Measurements from ENCODE around the gene TPCN2. TPM values are rescaled to one million over a fixed set of nuclear protein-coding genes. Genes with fewer than 3 reads are reported as not detected.

TPCN2 gene
- total RNA-seq, 1 donor from 2014 or later = 6.8 TPM

- Histone ChIP-seq H3K4me3 (ENCODE audit: low read length in 3 of 3) (no peak overlapping the region), H3K36me3 (ENCODE audit: control insufficient read depth in 3 of 3, insufficient read depth in 3 of 3, low read length in 3 of 3) (peaks cover 0 to 17% (median 10%) of the 10 kb centered on the region in 3 donors), H3K9me3 (ENCODE audit: control insufficient read depth in 3 of 3, low read length in 3 of 3) (no peaks in the 10 kb centered on the region), H3K9ac (ENCODE audit: low read depth in 1 of 3, low read length in 3 of 3) (no peak overlapping the region), H3K4me1 (ENCODE audit: control insufficient read depth in 3 of 3, insufficient read depth in 3 of 3, low read length in 3 of 3) (peaks cover 0 to under 1% (median 0%) of the 10 kb centered on the region in 3 donors), H3K27me3 (ENCODE audit: control insufficient read depth in 3 of 3, insufficient read depth in 3 of 3, low read length in 3 of 3) (peaks cover 5 to 13% (median 11%) of the 10 kb centered on the region in 3 donors), H3K27ac (ENCODE audit: low read depth, low read length) (no peak overlapping the region)
These were observed 47.7 kb downstream of the TPCN2 start for GRCh38 chr11:69096473-69096872.

GRCh38 chr11:69097263-69097662 is 48.5 kb downstream of the TPCN2 start:
- Histone ChIP-seq H3K27me3 (ENCODE audit: control insufficient read depth in 3 of 3, insufficient read depth in 3 of 3, low read length in 3 of 3) (peaks cover 5 to 21% (median 18%) of the 10 kb centered on the region in 3 donors), H3K4me1 (ENCODE audit: control insufficient read depth in 3 of 3, insufficient read depth in 3 of 3, low read length in 3 of 3) (peaks cover 0 to 3% (median 0%) of the 10 kb centered on the region in 3 donors), H3K36me3 (ENCODE audit: control insufficient read depth in 3 of 3, insufficient read depth in 3 of 3, low read length in 3 of 3) (peaks cover 0 to 11% (median 8%) of the 10 kb centered on the region in 3 donors), H3K4me3 (ENCODE audit: low read length in 3 of 3) (no peak overlapping the region), H3K9me3 (ENCODE audit: control insufficient read depth in 3 of 3, low read length in 3 of 3) (no peaks in the 10 kb centered on the region), H3K27ac (ENCODE audit: low read depth, low read length) (no peak overlapping the region), H3K9ac (ENCODE audit: low read depth in 1 of 3, low read length in 3 of 3) (no peak overlapping the region)

GRCh38 chr11:69099180-69099579 is 50.4 kb downstream of the TPCN2 start:
- H3K9ac ChIP-seq (ENCODE audit: low read depth in 1 of 3, low read length in 3 of 3) = no peak overlapping the region
- H3K4me3 ChIP-seq (ENCODE audit: low read length in 3 of 3) = no peak overlapping the region
- peaks cover 0 to 3% (median 0%) of the 10 kb centered on the region in 3 donors for H3K4me1 ChIP-seq (ENCODE audit: control insufficient read depth in 3 of 3, insufficient read depth in 3 of 3, low read length in 3 of 3)
- H3K9me3 ChIP-seq (ENCODE audit: control insufficient read depth in 3 of 3, low read length in 3 of 3) = no peaks in the 10 kb centered on the region
- no peak overlapping the region for H3K27ac ChIP-seq (ENCODE audit: low read depth, low read length)
- peaks cover 19 to 35% (median 31%) of the 10 kb centered on the region in 3 donors for H3K27me3 ChIP-seq (ENCODE audit: control insufficient read depth in 3 of 3, insufficient read depth in 3 of 3, low read length in 3 of 3)
- peaks cover 0 to 4% (median 0%) of the 10 kb centered on the region in 3 donors for H3K36me3 ChIP-seq (ENCODE audit: control insufficient read depth in 3 of 3, insufficient read depth in 3 of 3, low read length in 3 of 3)

- Histone ChIP-seq H3K27ac (ENCODE audit: low read depth, low read length) (no peak overlapping the region), H3K9me3 (ENCODE audit: control insufficient read depth in 3 of 3, low read length in 3 of 3) (no peaks in the 10 kb centered on the region), H3K4me1 (ENCODE audit: control insufficient read depth in 3 of 3, insufficient read depth in 3 of 3, low read length in 3 of 3) (peaks cover 0 to 5% (median 0%) of the 10 kb centered on the region in 3 donors), H3K9ac (ENCODE audit: low read depth in 1 of 3, low read length in 3 of 3) (no peak overlapping the region), H3K27me3 (ENCODE audit: control insufficient read depth in 3 of 3, insufficient read depth in 3 of 3, low read length in 3 of 3) (peaks cover 20 to 37% (median 35%) of the 10 kb centered on the region in 3 donors), H3K4me3 (ENCODE audit: low read length in 3 of 3) (no peak overlapping the region), H3K36me3 (ENCODE audit: control insufficient read depth in 3 of 3, insufficient read depth in 3 of 3, low read length in 3 of 3) (peaks cover 0 to 4% (median 0%) of the 10 kb centered on the region in 3 donors)
These were observed 51.9 kb downstream of the TPCN2 start for GRCh38 chr11:69100454-69101114.

DNA sequence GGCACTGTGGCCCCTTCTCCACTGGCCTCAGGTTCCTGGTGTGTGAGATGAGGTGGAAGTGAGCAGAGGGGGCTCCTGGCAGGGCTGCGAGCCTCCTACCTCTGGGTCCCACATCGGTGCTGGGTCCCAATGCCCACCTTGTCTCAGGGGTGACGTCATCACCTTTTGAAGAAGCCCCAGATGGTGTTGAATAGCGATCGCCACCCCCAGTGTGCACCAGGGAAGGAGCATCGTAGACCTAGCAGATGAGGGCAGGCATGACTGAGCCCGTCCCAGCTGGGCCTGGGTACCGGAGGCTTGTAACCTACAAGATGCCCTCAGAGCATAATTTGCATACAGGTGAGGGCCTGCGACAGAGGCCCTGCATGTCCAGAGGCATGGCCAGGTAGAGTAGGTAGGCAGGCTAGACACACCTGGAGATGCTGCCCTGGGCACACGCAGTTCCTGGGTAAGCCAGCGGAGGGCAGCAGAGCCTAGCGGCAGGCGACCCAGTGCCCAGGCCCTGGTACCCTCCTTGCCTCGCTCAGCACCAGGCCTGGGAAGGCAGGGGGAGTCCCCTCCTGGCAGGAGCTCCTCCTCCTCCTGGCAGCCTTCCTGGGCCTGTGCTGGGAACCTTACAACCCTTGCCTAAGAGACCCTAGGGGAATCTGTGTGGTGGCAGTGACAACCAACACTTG is 52.5 kb downstream of the TPCN2 start:
- Histone ChIP-seq H3K36me3 (ENCODE audit: control insufficient read depth in 3 of 3, insufficient read depth in 3 of 3, low read length in 3 of 3) (peaks cover 0 to 4% (median 0%) of the 10 kb centered on the region in 3 donors), H3K27ac (ENCODE audit: low read depth, low read length) (no peak overlapping the region), H3K27me3 (ENCODE audit: control insufficient read depth in 3 of 3, insufficient read depth in 3 of 3, low read length in 3 of 3) (peaks cover 20 to 37% (median 37%) of the 10 kb centered on the region in 3 donors), H3K4me3 (ENCODE audit: low read length in 3 of 3) (no peak overlapping the region), H3K9ac (ENCODE audit: low read depth in 1 of 3, low read length in 3 of 3) (no peak overlapping the region), H3K9me3 (ENCODE audit: control insufficient read depth in 3 of 3, low read length in 3 of 3) (no peaks in the 10 kb centered on the region), H3K4me1 (ENCODE audit: control insufficient read depth in 3 of 3, insufficient read depth in 3 of 3, low read length in 3 of 3) (peaks cover 0 to 5% (median 0%) of the 10 kb centered on the region in 3 donors)

- Histone ChIP-seq H3K36me3 (ENCODE audit: control insufficient read depth in 3 of 3, insufficient read depth in 3 of 3, low read length in 3 of 3) (no peaks in the 10 kb centered on the region), H3K4me3 (ENCODE audit: low read length in 3 of 3) (no peak overlapping the region), H3K4me1 (ENCODE audit: control insufficient read depth in 3 of 3, insufficient read depth in 3 of 3, low read length in 3 of 3) (peaks cover 0 to 5% (median 0%) of the 10 kb centered on the region in 3 donors), H3K27me3 (ENCODE audit: control insufficient read depth in 3 of 3, insufficient read depth in 3 of 3, low read length in 3 of 3) (peaks cover 20 to 42% (median 41%) of the 10 kb centered on the region in 3 donors), H3K9ac (ENCODE audit: low read depth in 1 of 3, low read length in 3 of 3) (no peak overlapping the region), H3K9me3 (ENCODE audit: control insufficient read depth in 3 of 3, low read length in 3 of 3) (no peaks in the 10 kb centered on the region), H3K27ac (ENCODE audit: low read depth, low read length) (no peak overlapping the region)
These were observed 53.3 kb downstream of the TPCN2 start for GRCh38 chr11:69101792-69102695.

DNA sequence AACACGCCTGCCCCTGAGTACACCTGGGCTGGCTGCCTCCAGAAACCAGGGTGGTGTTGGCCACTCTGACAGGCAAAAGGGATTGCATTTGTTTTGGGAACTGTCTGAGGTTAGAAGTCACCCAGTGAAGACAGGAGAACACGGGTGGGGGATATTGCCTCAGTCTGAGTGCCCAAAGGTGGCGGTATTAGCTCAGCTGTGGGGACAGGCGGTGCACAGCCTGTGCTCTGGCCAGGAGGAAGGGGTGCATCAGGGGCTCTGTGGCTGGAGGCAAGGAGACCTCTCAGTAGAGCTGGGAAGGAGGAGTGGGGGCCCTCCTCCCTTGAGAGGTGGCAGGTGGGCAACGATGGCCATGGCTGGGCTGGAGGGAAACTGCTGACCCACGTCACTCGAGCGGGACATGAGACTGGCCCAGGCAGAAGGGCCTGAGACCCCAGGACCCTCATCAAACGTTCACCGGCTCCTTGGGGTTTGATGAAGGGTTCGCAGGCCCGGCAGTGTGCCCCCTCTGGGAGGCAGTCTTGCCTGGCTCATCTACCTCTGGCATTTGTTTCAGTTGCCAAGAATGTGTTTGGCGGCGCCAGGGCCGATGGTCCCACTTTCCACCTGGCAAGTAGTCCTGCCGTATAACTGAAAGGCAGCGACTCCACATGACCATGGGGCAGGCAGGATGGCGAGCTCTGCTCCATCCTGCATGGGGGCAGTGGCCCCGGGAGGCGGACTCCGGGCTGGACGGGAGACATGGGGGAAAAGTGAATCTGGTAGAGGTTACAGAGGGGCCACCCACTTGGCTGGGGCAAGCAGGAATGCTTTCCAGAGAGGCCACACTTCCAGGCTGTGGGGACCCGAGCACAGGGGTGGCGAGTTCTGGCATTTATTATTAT is 54.2 kb downstream of the TPCN2 start:
- Histone ChIP-seq H3K4me3 (ENCODE audit: low read length in 3 of 3) (no peak overlapping the region), H3K27me3 (ENCODE audit: control insufficient read depth in 3 of 3, insufficient read depth in 3 of 3, low read length in 3 of 3) (peaks cover 20 to 48% (median 47%) of the 10 kb centered on the region in 3 donors), H3K27ac (ENCODE audit: low read depth, low read length) (no peak overlapping the region), H3K9me3 (ENCODE audit: control insufficient read depth in 3 of 3, low read length in 3 of 3) (no peaks in the 10 kb centered on the region), H3K9ac (ENCODE audit: low read depth in 1 of 3, low read length in 3 of 3) (no peak overlapping the region), H3K4me1 (ENCODE audit: control insufficient read depth in 3 of 3, insufficient read depth in 3 of 3, low read length in 3 of 3) (peaks cover 0 to 5% (median 0%) of the 10 kb centered on the region in 3 donors), H3K36me3 (ENCODE audit: control insufficient read depth in 3 of 3, insufficient read depth in 3 of 3, low read length in 3 of 3) (no peaks in the 10 kb centered on the region)

- peaks cover 0 to 3% (median 0%) of the 10 kb centered on the region in 3 donors for H3K36me3 ChIP-seq (ENCODE audit: control insufficient read depth in 3 of 3, insufficient read depth in 3 of 3, low read length in 3 of 3)
- H3K27me3 ChIP-seq (ENCODE audit: control insufficient read depth in 3 of 3, insufficient read depth in 3 of 3, low read length in 3 of 3) = peaks cover 20 to 48% (median 47%) of the 10 kb centered on the region in 3 donors
- no peak overlapping the region for H3K27ac ChIP-seq (ENCODE audit: low read depth, low read length)
- H3K9me3 ChIP-seq (ENCODE audit: control insufficient read depth in 3 of 3, low read length in 3 of 3) = no peaks in the 10 kb centered on the region
- H3K4me1 ChIP-seq (ENCODE audit: control insufficient read depth in 3 of 3, insufficient read depth in 3 of 3, low read length in 3 of 3) = peaks cover 0 to 5% (median 0%) of the 10 kb centered on the region in 3 donors
- no peak overlapping the region for H3K9ac ChIP-seq (ENCODE audit: low read depth in 1 of 3, low read length in 3 of 3)
- no peak overlapping the region for H3K4me3 ChIP-seq (ENCODE audit: low read length in 3 of 3)
These were observed 55.6 kb downstream of the TPCN2 start for GRCh38 chr11:69104212-69104855.

Data from skeletal muscle tissue (tissue), 4 donors.